Measurements from ENCODE around the gene PELI2.
"Not testable (repeated sequence)": the region's sequence is repeated elsewhere in the genome, so short reads cannot be mapped to it uniquely, and the experiment has no call there.

PELI2 gene

DNA sequence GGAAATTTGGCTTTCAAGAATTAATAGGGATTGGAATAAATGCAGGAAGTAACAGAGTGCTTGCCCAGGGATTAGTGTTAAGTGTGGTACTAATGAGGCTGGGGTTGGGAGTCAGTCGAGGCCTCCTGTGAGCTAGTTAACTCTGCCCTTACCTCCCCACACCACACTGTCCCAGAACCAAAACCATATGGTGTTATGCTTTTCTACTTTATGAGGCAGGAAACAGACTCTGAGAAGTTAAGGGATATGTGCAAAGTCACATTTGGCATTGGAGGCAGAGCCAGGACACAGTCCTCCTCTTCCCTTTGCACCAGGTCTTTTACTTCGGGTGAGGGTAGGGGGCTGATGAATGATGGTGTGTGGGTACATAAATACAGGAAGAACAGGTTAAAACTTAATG is 41.9 kb downstream of the PELI2 start:
- DNase-seq (ENCODE audit: low spot score): no peak
- Mint-ChIP-seq H3K4me3 (no peak overlapping the region), H3K27me3 (ENCODE audit: low read depth) (no peaks in the 10 kb centered on the region), H3K36me3 (ENCODE audit: low read depth) (peaks cover 3% of the 10 kb centered on the region), H3K27ac (no peak overlapping the region), H3K9me3 (peaks cover 29% of the 10 kb centered on the region), H3K4me1 (ENCODE audit: low read depth) (no peaks in the 10 kb centered on the region)

DNA sequence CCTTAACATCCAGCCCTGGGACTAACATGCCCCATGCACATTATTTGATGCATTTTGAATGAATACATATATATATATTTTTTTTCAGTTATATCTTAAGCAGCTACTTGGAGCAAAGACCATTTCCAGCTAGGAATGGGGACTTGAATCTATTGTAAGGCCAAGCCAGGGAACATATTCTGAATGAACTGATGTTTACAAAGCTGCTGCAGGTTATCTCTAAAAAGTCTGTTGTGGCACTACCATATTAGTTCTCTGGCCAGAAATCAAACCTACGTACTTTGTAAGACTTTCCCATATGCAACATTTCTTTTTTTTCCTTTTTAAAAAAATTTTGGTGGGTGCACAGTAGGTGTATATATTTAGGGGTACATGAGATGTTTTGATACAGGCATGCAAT is 43.4 kb downstream of the PELI2 start:
- H3K4me1 Mint-ChIP-seq (ENCODE audit: low read depth): no peaks in the 10 kb centered on the region
- H3K27me3 Mint-ChIP-seq (ENCODE audit: low read depth): no peaks in the 10 kb centered on the region
- peaks cover 34% of the 10 kb centered on the region for H3K9me3 Mint-ChIP-seq
- peaks cover 5% of the 10 kb centered on the region for H3K36me3 Mint-ChIP-seq (ENCODE audit: low read depth)
- no peak overlapping the region for H3K27ac Mint-ChIP-seq
- no peak overlapping the region for H3K4me3 Mint-ChIP-seq
- no peak for DNase-seq (ENCODE audit: low spot score)

DNA sequence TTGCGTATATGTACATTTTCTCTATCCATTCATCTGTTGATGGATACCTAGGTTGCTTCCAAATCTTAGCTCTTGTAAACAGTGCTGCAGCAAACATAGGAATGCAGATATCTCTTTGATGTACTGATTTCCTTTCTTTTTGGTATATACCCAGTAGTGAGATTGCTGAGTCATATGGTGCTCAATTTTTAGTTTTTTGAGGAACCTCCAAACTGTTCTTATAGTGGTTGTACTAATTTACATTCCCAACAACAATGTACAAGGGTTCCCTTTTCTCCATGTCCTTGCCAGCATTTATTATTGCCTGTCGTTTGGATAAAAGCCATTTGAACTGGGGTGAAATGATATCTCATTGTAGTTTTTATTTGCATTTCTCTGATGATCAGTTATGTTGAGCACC is 44.3 kb downstream of the PELI2 start:
- Mint-ChIP-seq H3K36me3 (ENCODE audit: low read depth) (peaks cover 5% of the 10 kb centered on the region), H3K9me3 (peaks cover 39% of the 10 kb centered on the region), H3K27ac (no peak overlapping the region), H3K27me3 (ENCODE audit: low read depth) (no peaks in the 10 kb centered on the region), H3K4me1 (ENCODE audit: low read depth) (no peaks in the 10 kb centered on the region), H3K4me3 (no peak overlapping the region)
- no peak for DNase-seq (ENCODE audit: low spot score)

DNA sequence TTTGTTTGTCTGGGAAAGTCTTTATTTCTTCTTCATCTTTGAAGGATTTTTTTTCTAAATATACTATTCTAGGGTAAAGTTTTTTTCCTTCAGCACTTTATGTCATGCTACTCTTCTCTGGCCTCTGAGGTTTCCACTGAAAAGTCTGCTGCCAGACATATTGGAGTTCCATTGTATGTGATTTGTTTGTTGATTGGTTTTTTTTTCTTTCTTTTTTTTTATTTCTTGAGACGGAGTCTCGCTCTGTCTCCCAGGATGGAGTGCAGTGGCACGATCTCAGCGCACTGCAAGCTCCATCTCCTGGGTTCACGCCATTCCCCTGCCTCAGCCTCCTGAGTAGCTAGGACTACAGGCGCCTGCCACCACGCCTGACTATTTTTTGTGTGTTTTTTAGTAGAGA is 48.4 kb downstream of the PELI2 start:
- H3K9me3 Mint-ChIP-seq: peaks cover 39% of the 10 kb centered on the region
- not testable (repeated sequence) for DNase-seq (ENCODE audit: low spot score)

DNA sequence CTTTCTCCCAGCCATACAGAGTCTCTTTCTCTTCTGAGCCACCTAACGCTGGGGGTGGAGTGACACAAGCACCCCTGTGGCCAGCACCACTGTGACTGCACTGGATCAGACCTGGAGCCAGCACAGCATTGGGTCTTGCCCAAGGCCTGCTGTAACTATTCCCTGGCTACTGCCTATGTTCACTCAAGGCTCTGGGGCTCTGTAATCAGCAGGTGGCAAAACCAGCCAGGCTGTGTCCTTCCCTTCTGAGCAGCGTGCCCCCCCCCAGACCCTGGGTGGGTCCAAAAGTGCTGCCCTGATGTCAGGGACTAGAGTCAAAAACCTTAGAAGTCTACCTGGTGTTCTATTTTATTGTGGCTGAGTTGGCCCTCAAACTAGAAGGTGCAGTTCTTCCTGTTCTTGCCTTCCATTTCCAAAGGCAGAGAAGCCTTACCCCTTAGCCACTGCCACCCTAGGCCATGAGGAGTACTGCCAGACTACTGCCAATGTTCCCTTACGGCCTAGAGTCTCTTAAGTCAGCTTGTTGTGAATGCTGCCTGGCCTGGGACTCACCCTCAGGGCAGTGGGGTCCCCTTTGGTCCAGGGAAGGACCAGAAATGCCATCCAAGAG is 49.9 kb downstream of the PELI2 start:
- Mint-ChIP-seq H3K4me1 (ENCODE audit: low read depth) (peaks cover 18% of the 10 kb centered on the region), H3K36me3 (ENCODE audit: low read depth) (peaks cover 4% of the 10 kb centered on the region), H3K27ac (no peak overlapping the region), H3K9me3 (peaks cover 32% of the 10 kb centered on the region), H3K4me3 (no peak overlapping the region), H3K27me3 (ENCODE audit: low read depth) (no peaks in the 10 kb centered on the region)
- DNase-seq (ENCODE audit: low spot score): no peak

More for the DNA sequence above, 48.4 kb downstream of the PELI2 start:
- not testable (repeated sequence) for H3K36me3 Mint-ChIP-seq (ENCODE audit: low read depth); H3K27me3 Mint-ChIP-seq (ENCODE audit: low read depth); H3K4me1 Mint-ChIP-seq (ENCODE audit: low read depth); H3K27ac Mint-ChIP-seq; H3K4me3 Mint-ChIP-seq

DNA sequence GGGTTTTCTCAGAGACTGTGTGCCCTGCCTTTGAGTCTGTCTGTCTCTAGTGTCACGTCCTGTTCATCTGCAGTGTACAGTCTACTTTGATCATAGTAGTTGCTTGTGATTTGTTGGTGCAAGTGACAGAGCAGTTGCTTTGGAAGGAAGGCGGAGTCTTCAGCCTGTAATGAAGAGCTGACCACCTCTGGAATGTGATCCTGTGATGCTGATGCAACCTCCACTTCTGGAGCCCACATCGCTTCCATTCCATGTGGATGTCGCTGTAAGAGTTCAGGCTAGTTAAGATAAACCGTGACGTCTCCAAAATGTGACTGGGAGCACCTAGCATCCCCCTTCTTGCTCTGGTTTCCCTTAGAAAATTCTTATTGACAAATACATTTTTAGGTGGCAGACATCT is 51.8 kb downstream of the PELI2 start:
- Mint-ChIP-seq H3K4me1 (ENCODE audit: low read depth) (peaks cover 27% of the 10 kb centered on the region), H3K9me3 (peaks cover 24% of the 10 kb centered on the region), H3K27ac (no peak overlapping the region), H3K36me3 (ENCODE audit: low read depth) (peaks cover 4% of the 10 kb centered on the region), H3K27me3 (ENCODE audit: low read depth) (no peaks in the 10 kb centered on the region), H3K4me3 (no peak overlapping the region)
- no peak for DNase-seq (ENCODE audit: low spot score)

DNA sequence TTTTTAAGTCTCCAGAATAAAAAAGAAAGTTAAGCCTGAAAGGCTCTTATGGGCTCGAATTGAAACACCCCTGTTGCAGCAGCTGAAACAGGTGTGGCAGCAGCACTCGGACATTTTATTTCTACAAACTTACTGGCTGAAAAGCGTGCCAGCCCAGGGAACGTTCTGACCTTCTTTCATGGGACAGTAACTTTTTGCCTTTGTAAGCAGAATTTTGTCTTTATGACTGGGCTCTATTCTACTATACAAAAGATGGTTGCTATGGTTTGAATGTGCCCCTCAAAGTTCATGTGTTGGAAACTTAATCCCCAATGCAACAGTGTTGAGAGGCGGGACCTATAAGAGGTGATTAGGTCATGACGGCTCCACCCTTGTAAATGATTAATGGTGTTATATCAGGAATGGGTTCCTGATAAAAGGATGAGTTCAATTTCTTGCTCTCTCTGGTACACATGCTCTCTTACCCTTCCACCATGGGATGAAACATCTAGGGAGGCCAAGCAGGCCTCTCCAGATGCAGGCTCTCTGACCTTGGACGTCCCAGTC is 52.7 kb downstream of the PELI2 start:
- Mint-ChIP-seq H3K36me3 (ENCODE audit: low read depth) (peaks cover 2% of the 10 kb centered on the region), H3K4me1 (ENCODE audit: low read depth) (peaks cover 27% of the 10 kb centered on the region), H3K4me3 (no peak overlapping the region), H3K9me3 (peaks cover 18% of the 10 kb centered on the region), H3K27ac (no peak overlapping the region), H3K27me3 (ENCODE audit: low read depth) (no peaks in the 10 kb centered on the region)
- no peak for DNase-seq (ENCODE audit: low spot score)

DNA sequence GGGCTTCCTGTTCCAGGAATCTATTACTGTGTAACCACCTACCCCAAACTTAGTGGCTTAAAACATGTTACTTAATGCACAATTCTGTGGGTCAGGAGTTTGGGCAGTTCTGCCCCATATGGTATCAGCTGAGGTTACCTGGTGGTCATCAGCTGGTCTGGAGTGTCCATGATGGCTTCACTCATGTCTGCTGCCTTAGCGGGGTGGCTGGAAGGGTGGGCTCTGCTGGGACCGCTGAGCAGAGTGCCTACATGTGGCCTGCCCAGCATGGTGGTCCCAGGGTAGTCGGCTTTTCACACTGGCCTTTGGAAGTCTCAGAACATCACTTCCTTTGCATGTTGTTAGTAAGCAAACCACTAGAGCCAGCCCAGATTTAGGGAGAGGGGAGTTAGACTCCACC is 53.9 kb downstream of the PELI2 start:
- Mint-ChIP-seq H3K36me3 (ENCODE audit: low read depth) (peaks cover 2% of the 10 kb centered on the region), H3K27ac (peak overlapping the region; percentile 77), H3K9me3 (peaks cover 11% of the 10 kb centered on the region), H3K4me1 (ENCODE audit: low read depth) (peaks cover 27% of the 10 kb centered on the region), H3K4me3 (peak overlapping the region; percentile 60), H3K27me3 (ENCODE audit: low read depth) (no peaks in the 10 kb centered on the region)
- no peak for DNase-seq (ENCODE audit: low spot score)

DNA sequence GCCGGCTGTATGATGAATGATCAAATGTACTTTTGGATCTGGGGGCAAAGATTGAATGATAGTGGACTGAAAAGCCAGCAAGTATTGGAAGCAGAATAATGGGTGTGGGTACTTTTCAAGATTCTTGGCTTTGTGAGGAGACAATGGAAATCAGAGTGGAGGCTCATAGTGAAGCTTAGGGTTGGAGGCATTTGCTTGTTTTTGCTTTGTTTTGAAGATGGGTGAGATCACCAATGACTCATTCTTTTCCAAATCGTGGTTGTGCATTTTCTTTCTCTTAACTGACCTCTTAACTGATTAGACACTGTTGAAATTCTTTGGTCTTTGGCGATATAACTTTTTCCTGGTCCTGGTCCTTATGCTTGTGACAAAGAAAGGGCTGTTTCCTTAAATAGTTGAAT is 54.4 kb downstream of the PELI2 start:
- DNase-seq (ENCODE audit: low spot score): no peak
- peak overlapping the region; percentile 60 for H3K4me3 Mint-ChIP-seq
- H3K4me1 Mint-ChIP-seq (ENCODE audit: low read depth): peaks cover 27% of the 10 kb centered on the region
- peaks cover 8% of the 10 kb centered on the region for H3K9me3 Mint-ChIP-seq
- peak overlapping the region; percentile 77 for H3K27ac Mint-ChIP-seq
- peaks cover 2% of the 10 kb centered on the region for H3K36me3 Mint-ChIP-seq (ENCODE audit: low read depth)
- no peaks in the 10 kb centered on the region for H3K27me3 Mint-ChIP-seq (ENCODE audit: low read depth)

DNA sequence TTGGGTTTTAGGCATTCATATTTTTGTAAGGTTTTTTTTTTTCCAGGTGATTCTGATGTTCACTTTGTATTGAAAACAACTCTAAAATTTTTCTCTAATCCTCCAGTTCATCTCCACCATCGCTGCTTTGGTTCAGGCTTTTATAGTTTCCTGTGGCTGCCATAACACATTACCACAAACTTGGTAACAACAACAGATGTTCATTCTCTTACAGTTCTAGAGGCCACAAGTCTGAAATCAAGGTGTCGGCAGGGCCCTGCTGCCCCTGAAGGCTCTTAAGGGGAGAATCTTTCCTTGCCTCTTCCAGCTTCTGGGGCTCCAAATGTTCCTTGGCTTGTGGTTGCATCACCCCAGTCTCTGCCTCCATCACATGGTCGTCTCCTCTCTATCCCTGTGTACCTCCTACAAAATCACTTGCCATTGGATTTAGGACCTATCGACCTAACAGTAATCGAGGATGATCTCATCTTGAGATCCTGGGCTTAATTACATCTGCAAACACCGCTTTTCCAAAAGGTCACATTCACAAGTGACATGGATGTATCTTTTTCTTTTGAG is 55.2 kb downstream of the PELI2 start:
- Mint-ChIP-seq H3K4me1 (ENCODE audit: low read depth) (peaks cover 27% of the 10 kb centered on the region), H3K4me3 (peak overlapping the region; percentile 60), H3K27me3 (ENCODE audit: low read depth) (no peaks in the 10 kb centered on the region), H3K27ac (peak overlapping the region; percentile 77), H3K36me3 (ENCODE audit: low read depth) (peaks cover 2% of the 10 kb centered on the region), H3K9me3 (peaks cover 8% of the 10 kb centered on the region)
- DNase-seq (ENCODE audit: low spot score): no peak

DNA sequence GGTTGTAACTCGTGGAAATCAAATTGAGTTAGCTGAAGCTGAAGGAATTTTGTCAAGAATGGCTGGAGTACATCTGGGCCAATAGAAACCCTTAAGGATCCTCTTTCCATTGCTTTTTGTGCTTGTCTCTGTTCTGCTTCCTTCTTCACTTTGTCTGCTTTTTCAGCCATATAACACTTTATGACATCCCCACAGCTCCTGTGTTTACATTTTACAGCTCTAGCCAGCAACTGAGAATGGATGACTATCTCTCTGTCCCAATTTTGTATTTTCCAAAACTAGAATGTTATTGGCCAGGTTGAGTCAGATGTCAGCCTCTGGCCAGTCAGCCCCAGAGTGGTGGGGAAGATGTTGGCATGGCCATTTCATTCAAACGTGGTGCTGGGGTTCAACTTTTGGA is 57.6 kb downstream of the PELI2 start:
- Mint-ChIP-seq H3K27ac (no peak overlapping the region), H3K27me3 (ENCODE audit: low read depth) (no peaks in the 10 kb centered on the region), H3K9me3 (peaks cover 8% of the 10 kb centered on the region), H3K4me3 (no peak overlapping the region), H3K4me1 (ENCODE audit: low read depth) (peaks cover 29% of the 10 kb centered on the region), H3K36me3 (ENCODE audit: low read depth) (peaks cover 2% of the 10 kb centered on the region)
- no peak for DNase-seq (ENCODE audit: low spot score)

DNA sequence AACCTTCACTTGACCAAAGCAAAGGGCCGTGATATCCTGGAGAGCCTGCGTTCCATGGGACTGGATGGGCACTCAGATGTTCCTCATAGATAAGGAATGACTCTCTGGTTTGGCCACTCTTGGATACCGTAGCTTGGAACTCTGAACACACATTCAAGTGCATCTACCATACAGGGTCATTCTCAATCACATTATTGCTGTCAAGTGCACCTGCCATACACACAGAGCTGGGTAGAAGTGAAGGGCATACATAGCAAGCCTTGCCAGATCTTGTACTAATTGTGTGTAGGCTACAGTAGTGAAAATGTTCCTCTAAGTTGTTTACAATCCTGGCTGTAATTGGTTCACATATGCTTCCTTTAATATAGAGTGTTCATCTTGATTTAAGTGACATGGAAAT is 58.3 kb downstream of the PELI2 start:
- no peak for DNase-seq (ENCODE audit: low spot score)
- Mint-ChIP-seq H3K27me3 (ENCODE audit: low read depth) (no peaks in the 10 kb centered on the region), H3K4me1 (ENCODE audit: low read depth) (peaks cover 25% of the 10 kb centered on the region), H3K36me3 (ENCODE audit: low read depth) (no peaks in the 10 kb centered on the region), H3K4me3 (no peak overlapping the region), H3K27ac (no peak overlapping the region), H3K9me3 (peaks cover 8% of the 10 kb centered on the region)

DNA sequence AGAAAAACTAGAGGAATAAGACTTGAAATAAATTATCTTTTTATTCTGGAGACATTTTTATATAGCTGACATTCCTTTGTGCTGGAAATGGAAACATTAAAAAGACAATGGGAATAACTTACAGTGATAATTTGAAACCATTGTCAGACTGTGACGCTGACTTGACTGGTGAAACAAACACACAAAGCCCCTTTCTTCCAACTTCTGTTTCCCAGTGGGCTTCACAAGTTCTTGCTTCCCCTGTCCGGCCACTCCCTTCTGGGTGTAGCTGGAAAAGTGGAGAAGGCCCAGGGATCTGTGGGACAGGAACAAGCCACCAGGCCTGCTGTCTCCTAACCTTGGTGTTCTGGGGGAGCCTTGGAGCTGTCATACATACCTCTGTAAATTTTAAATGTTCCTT is 58.8 kb downstream of the PELI2 start:
- H3K9me3 Mint-ChIP-seq: peaks cover 8% of the 10 kb centered on the region
- H3K4me1 Mint-ChIP-seq (ENCODE audit: low read depth): peaks cover 23% of the 10 kb centered on the region
- H3K4me3 Mint-ChIP-seq: no peak overlapping the region
- no peaks in the 10 kb centered on the region for H3K36me3 Mint-ChIP-seq (ENCODE audit: low read depth)
- DNase-seq (ENCODE audit: low spot score): no peak
- no peak overlapping the region for H3K27ac Mint-ChIP-seq
- no peaks in the 10 kb centered on the region for H3K27me3 Mint-ChIP-seq (ENCODE audit: low read depth)

DNA sequence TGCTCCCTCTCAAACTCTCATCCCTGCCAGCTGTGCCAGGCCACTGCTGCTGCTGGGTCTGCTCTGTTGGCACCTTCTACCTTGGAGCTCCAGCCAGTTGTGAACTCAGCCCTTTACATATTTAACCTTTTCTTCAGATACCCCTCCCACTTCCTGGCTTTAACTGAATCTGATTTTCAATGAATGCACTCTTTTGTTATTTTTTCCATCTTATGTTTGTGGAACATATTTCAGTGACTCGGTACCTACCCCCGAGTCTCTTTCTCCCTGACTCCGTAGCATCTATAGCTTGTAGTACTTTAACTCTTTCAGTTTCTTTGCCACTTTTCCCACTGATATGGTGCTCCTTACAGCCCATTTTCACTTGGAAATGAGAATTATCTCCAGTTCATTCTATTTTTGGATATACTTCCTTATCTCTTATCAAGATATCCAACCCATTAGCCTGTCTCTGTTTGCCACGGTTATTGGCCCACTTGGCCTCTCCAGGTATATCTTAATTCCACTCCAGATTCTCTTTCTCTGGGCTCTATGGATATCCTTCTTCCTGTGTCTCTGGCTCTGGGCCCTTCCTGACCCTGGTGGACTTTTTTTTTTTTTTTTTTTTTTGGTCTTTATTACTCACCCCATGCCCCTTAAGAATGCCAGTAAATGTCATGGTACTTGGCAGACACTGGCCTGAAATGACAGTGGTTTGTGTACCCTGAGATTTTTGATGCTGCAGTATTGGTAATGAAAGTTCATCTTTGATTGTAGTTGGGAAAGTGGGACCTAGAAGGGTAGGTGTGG is 62.7 kb downstream of the PELI2 start:
- no peak overlapping the region for H3K27ac Mint-ChIP-seq
- H3K36me3 Mint-ChIP-seq (ENCODE audit: low read depth): no peaks in the 10 kb centered on the region
- no peak overlapping the region for H3K4me3 Mint-ChIP-seq
- no peak for DNase-seq (ENCODE audit: low spot score)
- H3K27me3 Mint-ChIP-seq (ENCODE audit: low read depth): no peaks in the 10 kb centered on the region
- H3K9me3 Mint-ChIP-seq: no peaks in the 10 kb centered on the region
- H3K4me1 Mint-ChIP-seq (ENCODE audit: low read depth): peaks cover 3% of the 10 kb centered on the region

Measured in T-helper 2 cell treated with Interferon-gamma antibody and Interleukin-4, amounts not matched to agents 5 μg/mL and 100 μg/mL, for 36 hours (primary cell).